ENCODE results near the gene MAST4.

MAST4 gene

GRCh38 chr5:66863243-66864170 lies 267.3 kb downstream of the MAST4 start (continued):
- TF ChIP-seq ZNF18 (tag by site-specific recombination; IDR thresholded peaks at IDR 0.05) (no peak), ZNF248 (tag by site-specific recombination; IDR thresholded peaks at IDR 0.05) (no peak), ZNF623 (tag by site-specific recombination; IDR thresholded peaks at IDR 0.05) (no peak), ZNF513 (tag by site-specific recombination; IDR thresholded peaks at IDR 0.05) (no peak), EGR2 (tag by site-specific recombination; IDR thresholded peaks at IDR 0.05; ENCODE audit: low read depth) (peak; percentile 23; the same call in 1 of the 2 replicates), SETDB1 (IDR thresholded peaks at IDR 0.05; ENCODE audit: insufficient read length, low read length) (no peak), ZNF660 (tag by site-specific recombination; IDR thresholded peaks at IDR 0.05) (no peak)

- Histone ChIP-seq H3K27ac (ENCODE audit: extremely low read depth, low read depth, low read length) (no peak overlapping the region), H3K4me1 (ENCODE audit: control insufficient read depth, insufficient read depth, low read length) (peaks cover 10% of the 10 kb centered on the region), H3K9me3 (ENCODE audit: control insufficient read depth, insufficient read depth, low read depth, low read length) (no peaks in the 10 kb centered on the region), H3K4me3 (ENCODE audit: low read depth, low read length) (no peak overlapping the region), H3K36me3 (ENCODE audit: control insufficient read depth in 2 of 2, insufficient read depth in 1 of 2, low read length in 2 of 2) (no peaks in the 10 kb centered on the region)
- ChIA-PET CTCF (interaction anchor here (0.5 to 1.6 kb wide), 9 partner anchors 10 to 280 kb away, joined by 3 to 7 read pairs (median 3); no protein-coding TSS in a partner anchor), POLR2A (no interaction called here)
- TF ChIP-seq CTCF (tag by site-specific recombination; IDR thresholded peaks at IDR 0.05) (peak; percentile 66), ZNF18 (tag by site-specific recombination; IDR thresholded peaks at IDR 0.05) (no peak), ZNF561 (tag by site-specific recombination; IDR thresholded peaks at IDR 0.05; ENCODE audit: borderline replicate concordance) (no peak), ZNF624 (tag by site-specific recombination; IDR thresholded peaks at IDR 0.05) (no peak), ZNF169 (tag by site-specific recombination; IDR thresholded peaks at IDR 0.05) (no peak), ZNF292 (tag by site-specific recombination; IDR thresholded peaks at IDR 0.05; ENCODE audit: borderline replicate concordance, low read depth) (no peak), OSR2 (tag by site-specific recombination; IDR thresholded peaks at IDR 0.05) (no peak), ZNF654 (tag by site-specific recombination; IDR thresholded peaks at IDR 0.05; ENCODE audit: low read depth) (peak; percentile 57), ZSCAN23 (tag by site-specific recombination; IDR thresholded peaks at IDR 0.05) (no peak), ZNF791 (tag by site-specific recombination; IDR thresholded peaks at IDR 0.05) (no peak), ZNF140 (tag by site-specific recombination; IDR thresholded peaks at IDR 0.05) (no peak)
- TF ChIP-seq, protein P1, sequence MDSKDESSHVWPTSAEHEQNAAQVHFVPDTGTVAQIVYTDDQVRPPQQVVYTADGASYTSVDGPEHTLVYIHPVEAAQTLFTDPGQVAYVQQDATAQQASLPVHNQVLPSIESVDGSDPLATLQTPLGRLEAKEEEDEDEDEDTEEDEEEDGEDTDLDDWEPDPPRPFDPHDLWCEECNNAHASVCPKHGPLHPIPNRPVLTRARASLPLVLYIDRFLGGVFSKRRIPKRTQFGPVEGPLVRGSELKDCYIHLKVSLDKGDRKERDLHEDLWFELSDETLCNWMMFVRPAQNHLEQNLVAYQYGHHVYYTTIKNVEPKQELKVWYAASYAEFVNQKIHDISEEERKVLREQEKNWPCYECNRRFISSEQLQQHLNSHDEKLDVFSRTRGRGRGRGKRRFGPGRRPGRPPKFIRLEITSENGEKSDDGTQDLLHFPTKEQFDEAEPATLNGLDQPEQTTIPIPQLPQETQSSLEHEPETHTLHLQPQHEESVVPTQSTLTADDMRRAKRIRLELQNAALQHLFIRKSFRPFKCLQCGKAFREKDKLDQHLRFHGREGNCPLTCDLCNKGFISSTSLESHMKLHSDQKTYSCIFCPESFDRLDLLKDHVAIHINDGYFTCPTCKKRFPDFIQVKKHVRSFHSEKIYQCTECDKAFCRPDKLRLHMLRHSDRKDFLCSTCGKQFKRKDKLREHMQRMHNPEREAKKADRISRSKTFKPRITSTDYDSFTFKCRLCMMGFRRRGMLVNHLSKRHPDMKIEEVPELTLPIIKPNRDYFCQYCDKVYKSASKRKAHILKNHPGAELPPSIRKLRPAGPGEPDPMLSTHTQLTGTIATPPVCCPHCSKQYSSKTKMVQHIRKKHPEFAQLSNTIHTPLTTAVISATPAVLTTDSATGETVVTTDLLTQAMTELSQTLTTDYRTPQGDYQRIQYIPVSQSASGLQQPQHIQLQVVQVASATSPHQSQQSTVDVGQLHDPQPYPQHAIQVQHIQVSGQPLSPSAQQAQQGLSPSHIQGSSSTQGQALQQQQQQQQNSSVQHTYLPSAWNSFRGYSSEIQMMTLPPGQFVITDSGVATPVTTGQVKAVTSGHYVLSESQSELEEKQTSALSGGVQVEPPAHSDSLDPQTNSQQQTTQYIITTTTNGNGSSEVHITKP (tag by site-specific recombination; IDR thresholded peaks at IDR 0.05) = peak; percentile 88
- TF ChIP-seq, protein P2, sequence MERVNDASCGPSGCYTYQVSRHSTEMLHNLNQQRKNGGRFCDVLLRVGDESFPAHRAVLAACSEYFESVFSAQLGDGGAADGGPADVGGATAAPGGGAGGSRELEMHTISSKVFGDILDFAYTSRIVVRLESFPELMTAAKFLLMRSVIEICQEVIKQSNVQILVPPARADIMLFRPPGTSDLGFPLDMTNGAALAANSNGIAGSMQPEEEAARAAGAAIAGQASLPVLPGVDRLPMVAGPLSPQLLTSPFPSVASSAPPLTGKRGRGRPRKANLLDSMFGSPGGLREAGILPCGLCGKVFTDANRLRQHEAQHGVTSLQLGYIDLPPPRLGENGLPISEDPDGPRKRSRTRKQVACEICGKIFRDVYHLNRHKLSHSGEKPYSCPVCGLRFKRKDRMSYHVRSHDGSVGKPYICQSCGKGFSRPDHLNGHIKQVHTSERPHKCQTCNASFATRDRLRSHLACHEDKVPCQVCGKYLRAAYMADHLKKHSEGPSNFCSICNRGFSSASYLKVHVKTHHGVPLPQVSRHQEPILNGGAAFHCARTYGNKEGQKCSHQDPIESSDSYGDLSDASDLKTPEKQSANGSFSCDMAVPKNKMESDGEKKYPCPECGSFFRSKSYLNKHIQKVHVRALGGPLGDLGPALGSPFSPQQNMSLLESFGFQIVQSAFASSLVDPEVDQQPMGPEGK (tag by site-specific recombination; IDR thresholded peaks at IDR 0.05) = peak; percentile 68
- TF ChIP-seq, protein P3, sequence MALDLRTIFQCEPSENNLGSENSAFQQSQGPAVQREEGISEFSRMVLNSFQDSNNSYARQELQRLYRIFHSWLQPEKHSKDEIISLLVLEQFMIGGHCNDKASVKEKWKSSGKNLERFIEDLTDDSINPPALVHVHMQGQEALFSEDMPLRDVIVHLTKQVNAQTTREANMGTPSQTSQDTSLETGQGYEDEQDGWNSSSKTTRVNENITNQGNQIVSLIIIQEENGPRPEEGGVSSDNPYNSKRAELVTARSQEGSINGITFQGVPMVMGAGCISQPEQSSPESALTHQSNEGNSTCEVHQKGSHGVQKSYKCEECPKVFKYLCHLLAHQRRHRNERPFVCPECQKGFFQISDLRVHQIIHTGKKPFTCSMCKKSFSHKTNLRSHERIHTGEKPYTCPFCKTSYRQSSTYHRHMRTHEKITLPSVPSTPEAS (tag by site-specific recombination; IDR thresholded peaks at IDR 0.05) = no peak
Observed at GRCh38 chr5:66864240-66864884, 268.2 kb downstream of the MAST4 start.
